Neural cell (in vitro differentiated cells): ENCODE measurements around the gene NFYB. TPM values are rescaled to one million over a fixed set of nuclear protein-coding genes. Genes with fewer than 3 reads are reported as not detected.

Experiments
- H2AFZ ChIP-seq: fragments of 200-600, 300-800 bp; sonication (generic), shearing (Covaris generic); 2 replicates; pipeline ENCODE4 v1.6.0; 2014; ENCODE audit warnings: low read depth, mild to moderate bottlenecking, antibody characterized with exemption, low read length, moderate library complexity
- H3F3A ChIP-seq: fragments of 200-600 bp; shearing (Covaris generic); 2 replicates; pipeline ENCODE4 v1.6.1; 2016; ENCODE audit warnings: mild to moderate bottlenecking, moderate library complexity, mixed read lengths, antibody characterized with exemption, low read length; ENCODE audit not compliant: insufficient read depth, poor library complexity, severe bottlenecking
- H3K27ac ChIP-seq: fragments of 200-600, 300-800 bp; sonication (generic), shearing (Covaris generic); 2 replicates; pipeline ENCODE4 v1.5.1; 2014; ENCODE audit warnings: mild to moderate bottlenecking, low read length, moderate library complexity
- H3K27me3 ChIP-seq: fragments of 300-800, 200-600 bp; sonication (generic), shearing (Covaris generic); 2 replicates; pipeline ENCODE4 v1.6.0; 2014; ENCODE audit warnings: mild to moderate bottlenecking, low read depth, low read length, moderate library complexity; ENCODE audit not compliant: insufficient read depth
- H3K36me3 ChIP-seq: fragments of 300-800, 200-600 bp; sonication (generic), shearing (Covaris generic); 2 replicates; pipeline ENCODE4 v1.5.1; 2014; ENCODE audit warnings: mild to moderate bottlenecking, antibody characterized with exemption, low read length, moderate library complexity; ENCODE audit not compliant: insufficient read depth
- H3K4me2 ChIP-seq: fragments of 300-800, 200-600 bp; sonication (generic), shearing (Covaris generic); 2 replicates; pipeline ENCODE4 v1.6.0; 2014; ENCODE audit warnings: mild to moderate bottlenecking, low read length
- H3K4me3 ChIP-seq: fragments of 300-800, 200-600 bp; sonication (generic), shearing (Covaris generic); 2 replicates; pipeline ENCODE4 v1.5.1; 2014; ENCODE audit warnings: mild to moderate bottlenecking, low read length, moderate library complexity
- H3K79me2 ChIP-seq: fragments of 200-600 bp; shearing (Covaris generic); replicated peaks from 2 replicates; pipeline ENCODE4 v1.6.0; 2014; ENCODE audit warnings: mild to moderate bottlenecking, low read length, moderate library complexity; ENCODE audit not compliant: insufficient read depth
- H3K9ac ChIP-seq: fragments of 300-800, 200-600 bp; sonication (generic), shearing (Covaris generic); 2 replicates; pipeline ENCODE4 v1.6.1; 2016; ENCODE audit warnings: mild to moderate bottlenecking, low read length, mixed read lengths
- H3K9me2 ChIP-seq: fragments of 200-600 bp; shearing (Covaris generic); 2 replicates; pipeline ENCODE4 v1.6.1; 2016; ENCODE audit warnings: mild to moderate bottlenecking, low read length, mixed read lengths; ENCODE audit not compliant: insufficient read depth
- H3K9me3 ChIP-seq: fragments of 200-600, 300-800 bp; sonication (generic), shearing (Covaris generic); 2 replicates; pipeline ENCODE4 v1.6.1; 2016; ENCODE audit warnings: mild to moderate bottlenecking, mixed run types, low read length, moderate library complexity, mixed read lengths
- H4K20me1 ChIP-seq: fragments of 200-600 bp; shearing (Covaris generic); 2 replicates; pipeline ENCODE4 v1.6.1; 2016; ENCODE audit warnings: mild to moderate bottlenecking, mixed run types; ENCODE audit not compliant: insufficient read depth
- EP300 ChIP-seq: fragments of 450-650 bp; conservative IDR thresholded peaks from 2 replicates; pipeline ENCODE4 v1.6.1; 2014; ENCODE audit warnings: antibody characterized with exemption, mild to moderate bottlenecking, moderate library complexity; ENCODE audit not compliant: poor library complexity, severe bottlenecking
- EZH2 ChIP-seq: fragments of 200-600, 300-800 bp; shearing (Covaris generic), sonication (generic); IDR thresholded peaks from 2 replicates; pipeline ENCODE4 v1.6.1; 2014; ENCODE audit warnings: antibody characterized with exemption, low read length, borderline replicate concordance, mild to moderate bottlenecking; ENCODE audit not compliant: insufficient read depth, poor library complexity, severe bottlenecking
- MXI1 ChIP-seq: fragments of 450-650 bp; conservative IDR thresholded peaks from 2 replicates; pipeline ENCODE4 v1.6.1; 2014; ENCODE audit warnings: antibody characterized with exemption, mild to moderate bottlenecking; ENCODE audit not compliant: poor library complexity, severe bottlenecking
- POLR2AphosphoS5 ChIP-seq: IDR thresholded peaks from 2 replicates; pipeline ENCODE4 v1.6.1; 2012
- RAD21 ChIP-seq: fragments of 450-650 bp; conservative IDR thresholded peaks from 2 replicates; pipeline ENCODE4 v1.6.1; 2014; ENCODE audit warnings: antibody characterized with exemption, mild to moderate bottlenecking, moderate library complexity
- SMC3 ChIP-seq: fragments of 450-650 bp; conservative IDR thresholded peaks from 2 replicates; pipeline ENCODE4 v1.6.1; 2014; ENCODE audit warnings: antibody characterized with exemption, mild to moderate bottlenecking, moderate library complexity; ENCODE audit not compliant: poor library complexity
- TAF1 ChIP-seq: IDR thresholded peaks from 2 replicates; pipeline ENCODE4 v1.6.1; 2012; ENCODE audit warnings: low read depth
- polyA plus RNA-seq: library from polyadenylated mRNA; depleted of rRNA; stranded (reverse); fragments of >200 nt; gene quantifications from 2 replicates; pipeline ENCODE4 v1.2.3, GENCODE V29; 2014
- TF ChIP-seq, protein P1 (sequence below): IDR thresholded peaks from 2 replicates; pipeline ENCODE4 v1.6.1; 2012; ENCODE audit warnings: borderline replicate concordance
- TF ChIP-seq, protein P2 (sequence below): fragments of 450-650 bp; IDR thresholded peaks from 2 replicates; pipeline ENCODE4 v1.5.1; 2014; ENCODE audit warnings: antibody characterized with exemption, mild to moderate bottlenecking, moderate library complexity; ENCODE audit not compliant: poor library complexity, severe bottlenecking

Gene NFYB
- polyA plus RNA-seq, 1 donor from 2014 or later, result 60.8 TPM

- Histone ChIP-seq H3K36me3 (no peaks in the 10 kb centered on the region), H3K4me2 (no peak overlapping the region), H3K9me2 (no peaks in the 10 kb centered on the region), H2AFZ (no peak overlapping the region), H3K9ac (no peak overlapping the region), H3F3A (no peaks in the 10 kb centered on the region), H3K79me2 (no peaks in the 10 kb centered on the region), H3K4me3 (no peak overlapping the region), H3K9me3 (peaks cover 5% of the 10 kb centered on the region), H3K27ac (no peak overlapping the region), H3K27me3 (no peaks in the 10 kb centered on the region), H4K20me1 (no peaks in the 10 kb centered on the region)
- TF ChIP-seq RAD21 (no peak), MXI1 (no peak), TAF1 (no peak), SMC3 (no peak), EP300 (no peak), POLR2AphosphoS5 (no peak), EZH2 (no peak)
- TF ChIP-seq, protein P1, sequence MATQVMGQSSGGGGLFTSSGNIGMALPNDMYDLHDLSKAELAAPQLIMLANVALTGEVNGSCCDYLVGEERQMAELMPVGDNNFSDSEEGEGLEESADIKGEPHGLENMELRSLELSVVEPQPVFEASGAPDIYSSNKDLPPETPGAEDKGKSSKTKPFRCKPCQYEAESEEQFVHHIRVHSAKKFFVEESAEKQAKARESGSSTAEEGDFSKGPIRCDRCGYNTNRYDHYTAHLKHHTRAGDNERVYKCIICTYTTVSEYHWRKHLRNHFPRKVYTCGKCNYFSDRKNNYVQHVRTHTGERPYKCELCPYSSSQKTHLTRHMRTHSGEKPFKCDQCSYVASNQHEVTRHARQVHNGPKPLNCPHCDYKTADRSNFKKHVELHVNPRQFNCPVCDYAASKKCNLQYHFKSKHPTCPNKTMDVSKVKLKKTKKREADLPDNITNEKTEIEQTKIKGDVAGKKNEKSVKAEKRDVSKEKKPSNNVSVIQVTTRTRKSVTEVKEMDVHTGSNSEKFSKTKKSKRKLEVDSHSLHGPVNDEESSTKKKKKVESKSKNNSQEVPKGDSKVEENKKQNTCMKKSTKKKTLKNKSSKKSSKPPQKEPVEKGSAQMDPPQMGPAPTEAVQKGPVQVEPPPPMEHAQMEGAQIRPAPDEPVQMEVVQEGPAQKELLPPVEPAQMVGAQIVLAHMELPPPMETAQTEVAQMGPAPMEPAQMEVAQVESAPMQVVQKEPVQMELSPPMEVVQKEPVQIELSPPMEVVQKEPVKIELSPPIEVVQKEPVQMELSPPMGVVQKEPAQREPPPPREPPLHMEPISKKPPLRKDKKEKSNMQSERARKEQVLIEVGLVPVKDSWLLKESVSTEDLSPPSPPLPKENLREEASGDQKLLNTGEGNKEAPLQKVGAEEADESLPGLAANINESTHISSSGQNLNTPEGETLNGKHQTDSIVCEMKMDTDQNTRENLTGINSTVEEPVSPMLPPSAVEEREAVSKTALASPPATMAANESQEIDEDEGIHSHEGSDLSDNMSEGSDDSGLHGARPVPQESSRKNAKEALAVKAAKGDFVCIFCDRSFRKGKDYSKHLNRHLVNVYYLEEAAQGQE, result no peak
- TF ChIP-seq, protein P2, sequence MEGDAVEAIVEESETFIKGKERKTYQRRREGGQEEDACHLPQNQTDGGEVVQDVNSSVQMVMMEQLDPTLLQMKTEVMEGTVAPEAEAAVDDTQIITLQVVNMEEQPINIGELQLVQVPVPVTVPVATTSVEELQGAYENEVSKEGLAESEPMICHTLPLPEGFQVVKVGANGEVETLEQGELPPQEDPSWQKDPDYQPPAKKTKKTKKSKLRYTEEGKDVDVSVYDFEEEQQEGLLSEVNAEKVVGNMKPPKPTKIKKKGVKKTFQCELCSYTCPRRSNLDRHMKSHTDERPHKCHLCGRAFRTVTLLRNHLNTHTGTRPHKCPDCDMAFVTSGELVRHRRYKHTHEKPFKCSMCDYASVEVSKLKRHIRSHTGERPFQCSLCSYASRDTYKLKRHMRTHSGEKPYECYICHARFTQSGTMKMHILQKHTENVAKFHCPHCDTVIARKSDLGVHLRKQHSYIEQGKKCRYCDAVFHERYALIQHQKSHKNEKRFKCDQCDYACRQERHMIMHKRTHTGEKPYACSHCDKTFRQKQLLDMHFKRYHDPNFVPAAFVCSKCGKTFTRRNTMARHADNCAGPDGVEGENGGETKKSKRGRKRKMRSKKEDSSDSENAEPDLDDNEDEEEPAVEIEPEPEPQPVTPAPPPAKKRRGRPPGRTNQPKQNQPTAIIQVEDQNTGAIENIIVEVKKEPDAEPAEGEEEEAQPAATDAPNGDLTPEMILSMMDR, result no peak
Observed at GRCh38 chr12:104182144-104182543, 44.1 kb upstream of the NFYB start.

- H3K27me3 ChIP-seq, result no peaks in the 10 kb centered on the region
- H3K9me3 ChIP-seq, result peaks cover 5% of the 10 kb centered on the region
- H3K9me2 ChIP-seq, result no peaks in the 10 kb centered on the region
- no peak overlapping the region for H3K4me2 ChIP-seq
- H3K79me2 ChIP-seq, result no peaks in the 10 kb centered on the region
- no peak overlapping the region for H3K27ac ChIP-seq
- no peak overlapping the region for H3K9ac ChIP-seq
- no peak overlapping the region for H2AFZ ChIP-seq
- H3K36me3 ChIP-seq, result no peaks in the 10 kb centered on the region
- no peaks in the 10 kb centered on the region for H3F3A ChIP-seq
- no peak overlapping the region for H3K4me3 ChIP-seq
- no peak for TF ChIP-seq EP300
- H4K20me1 ChIP-seq, result no peaks in the 10 kb centered on the region
Observed at GRCh38 chr12:104181313-104181712, 43.3 kb upstream of the NFYB start.

GRCh38 chr12:104180374-104180773, 42.4 kb upstream of the NFYB start:
- Histone ChIP-seq H3K27me3 (no peaks in the 10 kb centered on the region), H3K9ac (no peak overlapping the region), H3K4me2 (no peak overlapping the region), H3K27ac (no peak overlapping the region), H3K4me3 (no peak overlapping the region), H3K36me3 (no peaks in the 10 kb centered on the region), H4K20me1 (no peaks in the 10 kb centered on the region), H3F3A (no peaks in the 10 kb centered on the region), H3K9me3 (peaks cover 5% of the 10 kb centered on the region), H3K9me2 (no peaks in the 10 kb centered on the region), H3K79me2 (no peaks in the 10 kb centered on the region), H2AFZ (no peak overlapping the region)
- TF ChIP-seq EZH2 (no peak), EP300 (no peak), TAF1 (no peak), RAD21 (no peak), POLR2AphosphoS5 (no peak), MXI1 (no peak)
- TF ChIP-seq, protein P2, result no peak
